ENCODE results near the gene CAB39L.
"Not testable (repeated sequence)": the region's sequence is repeated elsewhere in the genome, so short reads cannot be mapped to it uniquely, and the experiment has no call there.

The CAB39L gene

GRCh38 chr13:49330546-49330864 is 113.4 kb downstream of the CAB39L start:
- Histone ChIP-seq H3K27ac (ENCODE audit: low read length) (no peak overlapping the region), H3K4me3 (ENCODE audit: low read length) (no peak overlapping the region), H3K9ac (ENCODE audit: low read length) (no peak overlapping the region), H3K79me2 (ENCODE audit: low read length) (no peaks in the 10 kb centered on the region), H3K9me3 (ENCODE audit: insufficient read depth, low read length) (no peaks in the 10 kb centered on the region), H3K27me3 (ENCODE audit: low read depth, low read length) (peaks cover 8% of the 10 kb centered on the region; the same call in 1 of the 2 replicates), H3K36me3 (replicated peaks; ENCODE audit: low read depth, low read length) (no peaks in the 10 kb centered on the region), H2AFZ (ENCODE audit: low read depth, low read length) (no peak overlapping the region), H3K4me2 (ENCODE audit: low read length) (no peak overlapping the region), H4K20me1 (ENCODE audit: insufficient read depth, low read length) (no peaks in the 10 kb centered on the region), H3K4me1 (ENCODE audit: low read length) (no peaks in the 10 kb centered on the region)
- TF ChIP-seq, protein P1, sequence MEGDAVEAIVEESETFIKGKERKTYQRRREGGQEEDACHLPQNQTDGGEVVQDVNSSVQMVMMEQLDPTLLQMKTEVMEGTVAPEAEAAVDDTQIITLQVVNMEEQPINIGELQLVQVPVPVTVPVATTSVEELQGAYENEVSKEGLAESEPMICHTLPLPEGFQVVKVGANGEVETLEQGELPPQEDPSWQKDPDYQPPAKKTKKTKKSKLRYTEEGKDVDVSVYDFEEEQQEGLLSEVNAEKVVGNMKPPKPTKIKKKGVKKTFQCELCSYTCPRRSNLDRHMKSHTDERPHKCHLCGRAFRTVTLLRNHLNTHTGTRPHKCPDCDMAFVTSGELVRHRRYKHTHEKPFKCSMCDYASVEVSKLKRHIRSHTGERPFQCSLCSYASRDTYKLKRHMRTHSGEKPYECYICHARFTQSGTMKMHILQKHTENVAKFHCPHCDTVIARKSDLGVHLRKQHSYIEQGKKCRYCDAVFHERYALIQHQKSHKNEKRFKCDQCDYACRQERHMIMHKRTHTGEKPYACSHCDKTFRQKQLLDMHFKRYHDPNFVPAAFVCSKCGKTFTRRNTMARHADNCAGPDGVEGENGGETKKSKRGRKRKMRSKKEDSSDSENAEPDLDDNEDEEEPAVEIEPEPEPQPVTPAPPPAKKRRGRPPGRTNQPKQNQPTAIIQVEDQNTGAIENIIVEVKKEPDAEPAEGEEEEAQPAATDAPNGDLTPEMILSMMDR (IDR thresholded peaks at IDR 0.05; ENCODE audit: low read depth, low read length): no peak
- no peak for TF ChIP-seq EZH2phosphoT487 (IDR thresholded peaks at IDR 0.05; ENCODE audit: low read depth)

DNA sequence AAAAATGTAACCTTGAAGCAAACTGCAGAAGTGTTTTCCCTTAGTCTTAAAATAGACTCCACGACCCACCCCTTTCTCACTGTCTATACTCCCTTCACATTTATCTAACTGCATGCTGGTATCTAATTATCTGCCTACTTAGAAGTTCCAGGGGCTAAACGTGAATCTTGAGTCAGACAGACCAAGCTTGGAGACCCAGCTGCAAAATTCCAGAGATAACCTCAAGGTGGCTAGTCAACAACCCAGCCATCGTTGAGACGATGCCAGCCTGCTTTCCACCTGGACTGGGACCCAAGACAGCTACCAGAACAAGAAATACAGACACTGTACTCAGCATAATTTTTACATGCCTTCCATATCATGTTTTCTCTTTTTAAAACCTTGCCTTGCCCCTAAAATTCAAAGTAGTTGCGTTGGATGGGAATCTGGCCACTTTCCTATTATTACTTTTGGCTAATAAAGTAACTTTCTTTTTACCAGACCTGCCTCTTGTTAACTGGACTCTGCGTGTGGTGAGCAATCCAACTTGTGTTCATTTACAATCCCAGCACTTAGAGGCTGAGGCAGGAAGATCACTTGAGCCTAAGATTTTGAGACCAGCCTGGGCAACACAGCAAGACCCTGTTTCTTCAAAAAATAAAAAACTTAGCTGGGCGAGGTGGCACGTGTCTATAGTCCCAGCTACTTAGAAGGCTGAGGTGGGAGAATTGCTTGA is 113.9 kb downstream of the CAB39L start:
- Histone ChIP-seq H3K9me3 (ENCODE audit: insufficient read depth, low read length) (no peaks in the 10 kb centered on the region), H3K4me2 (ENCODE audit: low read length) (no peak overlapping the region), H3K4me1 (ENCODE audit: low read length) (no peaks in the 10 kb centered on the region), H4K20me1 (ENCODE audit: insufficient read depth, low read length) (no peaks in the 10 kb centered on the region), H3K27me3 (ENCODE audit: low read depth, low read length) (peaks cover 8% of the 10 kb centered on the region; the same call in 1 of the 2 replicates), H3K9ac (ENCODE audit: low read length) (no peak overlapping the region), H3K36me3 (replicated peaks; ENCODE audit: low read depth, low read length) (no peaks in the 10 kb centered on the region), H2AFZ (ENCODE audit: low read depth, low read length) (no peak overlapping the region), H3K79me2 (ENCODE audit: low read length) (no peaks in the 10 kb centered on the region), H3K4me3 (ENCODE audit: low read length) (no peak overlapping the region), H3K27ac (ENCODE audit: low read length) (no peak overlapping the region)
- TF ChIP-seq, protein P1 (IDR thresholded peaks at IDR 0.05; ENCODE audit: low read depth, low read length): no peak
- no peak for TF ChIP-seq EZH2phosphoT487 (IDR thresholded peaks at IDR 0.05; ENCODE audit: low read depth)

DNA sequence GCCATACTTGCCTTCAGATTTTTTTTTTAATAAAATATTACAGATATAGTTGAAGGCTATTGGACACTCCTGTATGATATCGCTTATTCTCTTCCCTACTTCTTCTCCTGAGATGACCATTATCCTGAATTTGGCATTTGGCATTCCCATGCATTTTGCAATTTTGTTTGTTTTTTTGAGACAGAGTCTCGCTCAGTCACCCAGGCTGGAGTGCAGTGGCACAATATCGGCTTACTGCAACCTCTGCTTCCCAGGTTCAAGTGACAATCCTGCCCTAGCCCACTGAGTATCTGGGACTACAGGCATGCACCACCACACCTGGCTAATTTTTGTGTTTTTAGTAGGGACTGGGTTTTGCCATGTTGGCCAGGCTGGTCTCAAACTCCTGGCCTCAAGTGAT is 116.7 kb downstream of the CAB39L start:
- not testable (repeated sequence) for H3K27ac ChIP-seq (ENCODE audit: low read length); H3K36me3 ChIP-seq (replicated peaks; ENCODE audit: low read depth, low read length)

GRCh38 chr13:49326222-49326917 is 117.5 kb downstream of the CAB39L start:
- no peaks in the 10 kb centered on the region for H3K79me2 ChIP-seq (ENCODE audit: low read length)
- H3K36me3 ChIP-seq (replicated peaks; ENCODE audit: low read depth, low read length): no peaks in the 10 kb centered on the region
- H3K9ac ChIP-seq (ENCODE audit: low read length): no peak overlapping the region
- H2AFZ ChIP-seq (ENCODE audit: low read depth, low read length): no peak overlapping the region
- H3K4me1 ChIP-seq (ENCODE audit: low read length): no peaks in the 10 kb centered on the region
- H3K4me2 ChIP-seq (ENCODE audit: low read length): no peak overlapping the region
- H3K27me3 ChIP-seq (ENCODE audit: low read depth, low read length): no peaks in the 10 kb centered on the region
- no peaks in the 10 kb centered on the region for H3K9me3 ChIP-seq (ENCODE audit: insufficient read depth, low read length)
- TF ChIP-seq EZH2phosphoT487 (IDR thresholded peaks at IDR 0.05; ENCODE audit: low read depth): no peak
- TF ChIP-seq, protein P1 (IDR thresholded peaks at IDR 0.05; ENCODE audit: low read depth, low read length): no peak
- no peaks in the 10 kb centered on the region for H4K20me1 ChIP-seq (ENCODE audit: insufficient read depth, low read length)
- no peak overlapping the region for H3K27ac ChIP-seq (ENCODE audit: low read length)
- H3K4me3 ChIP-seq (ENCODE audit: low read length): no peak overlapping the region

More for the DNA sequence above, 116.7 kb downstream of the CAB39L start:
- H3K79me2 ChIP-seq (ENCODE audit: low read length); H3K4me1 ChIP-seq (ENCODE audit: low read length); H4K20me1 ChIP-seq (ENCODE audit: insufficient read depth, low read length); H3K4me3 ChIP-seq (ENCODE audit: low read length); H2AFZ ChIP-seq (ENCODE audit: low read depth, low read length); H3K9me3 ChIP-seq (ENCODE audit: insufficient read depth, low read length); H3K9ac ChIP-seq (ENCODE audit: low read length); H3K27me3 ChIP-seq (ENCODE audit: low read depth, low read length); H3K4me2 ChIP-seq (ENCODE audit: low read length): not testable (repeated sequence)

Data from OCI-LY3 (cell line).